HG03025 (cell line): ENCODE data around the gene SLCO6A1.
"Not testable (repeated sequence)": the region's sequence is repeated elsewhere in the genome, so short reads cannot be mapped to it uniquely, and the experiment has no call there.

ENCODE experiments used
- ATAC-seq: cut with Tn5 transposase; IDR thresholded peaks from one replicate; pipeline ENCODE4 v1.9.1; 2021; ENCODE audit warnings: mild to moderate bottlenecking, moderate library complexity; ENCODE audit not compliant: unreplicated experiment, low FRiP score

SLCO6A1 gene

GRCh38 chr5:102498271-102499034, at the start of gene SLCO6A1:
SLCO6A1 (minus strand) TSS chr5:102499001; CDS start chr5:102498844, 157 bp downstream.
- ATAC-seq: no peak

- ATAC-seq: no peak
These were observed 48.6 kb upstream of the SLCO6A1 start for GRCh38 chr5:102547141-102548035.

GRCh38 chr5:102545175-102545574, 46.4 kb upstream of the SLCO6A1 start:
- ATAC-seq: peak; percentile 70

- no peak for ATAC-seq
These were observed 43.3 kb upstream of the SLCO6A1 start for GRCh38 chr5:102542057-102542456.

GRCh38 chr5:102539996-102540728, 41.4 kb upstream of the SLCO6A1 start:
- no peak for ATAC-seq

- no peak for ATAC-seq
These were observed 40.8 kb upstream of the SLCO6A1 start for GRCh38 chr5:102539562-102539961.

GRCh38 chr5:102537011-102537410, 38.2 kb upstream of the SLCO6A1 start:
- no peak for ATAC-seq

GRCh38 chr5:102536323-102536928, 37.6 kb upstream of the SLCO6A1 start:
- no peak for ATAC-seq

- ATAC-seq: no peak
These were observed 33.3 kb upstream of the SLCO6A1 start for GRCh38 chr5:102532123-102532522.

- ATAC-seq: no peak
These were observed 32.7 kb upstream of the SLCO6A1 start for GRCh38 chr5:102531506-102531905.

GRCh38 chr5:102529447-102529846, 30.6 kb upstream of the SLCO6A1 start:
- ATAC-seq: no peak

- no peak for ATAC-seq
These were observed 30.2 kb upstream of the SLCO6A1 start for GRCh38 chr5:102529031-102529430.

GRCh38 chr5:102528600-102528999, 29.8 kb upstream of the SLCO6A1 start:
- ATAC-seq: no peak

- ATAC-seq: no peak
These were observed 28.7 kb upstream of the SLCO6A1 start for GRCh38 chr5:102527547-102527946.

- peak; percentile 98 for ATAC-seq
These were observed 24.9 kb upstream of the SLCO6A1 start for GRCh38 chr5:102523541-102524175.

GRCh38 chr5:102511666-102512065, 12.9 kb upstream of the SLCO6A1 start:
- no peak for ATAC-seq

- not testable (repeated sequence) for ATAC-seq
These were observed 7.4 kb downstream of the SLCO6A1 start for GRCh38 chr5:102491261-102491914.

GRCh38 chr5:102483736-102484135, 15.1 kb downstream of the SLCO6A1 start:
- ATAC-seq: no peak

GRCh38 chr5:102481054-102481715, 17.6 kb downstream of the SLCO6A1 start:
- ATAC-seq: no peak
